Naive B cell (primary cell): ENCODE measurements around the gene CTNNBIP1. TPM values are rescaled to one million over a fixed set of nuclear protein-coding genes. Genes with fewer than 3 reads are reported as not detected.

ENCODE experiments used
- ATAC-seq, 2 donors: fragments of 150-1000 bp; cut with Tn5 transposase; 2 replicates each; pipeline ENCODE4 v1.10.0; 2021; ENCODE audit warnings: low read depth in 2 of 2, mild to moderate bottlenecking in 2 of 2, moderate library complexity in 2 of 2
- DNase-seq: peaks from one replicate; pipeline ENCODE4 v3.0.0; 2022
- H3K27ac Mint-ChIP-seq, 6 donors: one replicate each; pipeline ENCODE4 v1.8.0; 2020 to 2022; ENCODE audit warnings: mild to moderate bottlenecking in 6 of 6, mixed read lengths in 6 of 6, moderate library complexity in 5 of 6, inconsistent platforms in 2 of 6
- H3K27me3 Mint-ChIP-seq, 3 donors: one replicate each; pipeline ENCODE4 v1.8.0; 2021 to 2022; ENCODE audit warnings: mixed read lengths in 3 of 3, mild to moderate bottlenecking in 1 of 3
- H3K36me3 Mint-ChIP-seq, 2 donors: one replicate each; pipeline ENCODE4 v1.8.0; 2020 to 2022; ENCODE audit warnings: mixed read lengths in 2 of 2, inconsistent platforms in 1 of 2, mild to moderate bottlenecking in 1 of 2
- H3K4me1 Mint-ChIP-seq, 3 donors: one replicate each; pipeline ENCODE4 v1.8.0; 2020 to 2022; ENCODE audit warnings: mixed read lengths in 3 of 3, inconsistent platforms in 1 of 3, mild to moderate bottlenecking in 1 of 3, moderate library complexity in 1 of 3
- H3K4me3 Mint-ChIP-seq, 8 donors: one replicate each; pipeline ENCODE4 v1.8.0; 2020 to 2022; ENCODE audit warnings: mild to moderate bottlenecking in 8 of 8, mixed read lengths in 8 of 8, moderate library complexity in 8 of 8, inconsistent platforms in 2 of 8
- H3K9me3 Mint-ChIP-seq, 7 donors: one replicate each; pipeline ENCODE4 v1.8.0; 2020 to 2022; ENCODE audit warnings: mixed read lengths in 7 of 7, mild to moderate bottlenecking in 5 of 7, inconsistent platforms in 2 of 7, moderate library complexity in 1 of 7
- polyA plus RNA-seq, 6 donors: library from polyadenylated mRNA; unstranded; fragments of 300-500 nt; fragmentation: Illumina TruSeq; gene quantifications; one replicate each; pipeline ENCODE4 v1.2.3, GENCODE V29; 2021; ENCODE audit warnings: low read depth in 6 of 6

Gene CTNNBIP1
- polyA plus RNA-seq, 6 donors from 2014 or later = 7.4 to 13.4 (median 8.6) TPM

- H3K4me1 Mint-ChIP-seq = peaks cover 12 to 19% (median 14%) of the 10 kb centered on the region in 3 donors
- H3K27ac Mint-ChIP-seq = peak overlapping the region; percentile 70 to 95 (median 87)
- H3K9me3 Mint-ChIP-seq = no peaks in the 10 kb centered on the region
- H3K36me3 Mint-ChIP-seq = no peaks in the 10 kb centered on the region
- no peaks in the 10 kb centered on the region for H3K27me3 Mint-ChIP-seq
- DNase-seq = peak; percentile 62
- ATAC-seq = peak; percentile 99 to 100
- H3K4me3 Mint-ChIP-seq = peak overlapping the region; percentile 76 to 92 (median 86)
Observed at GRCh38 chr1:9900142-9901043, 9.7 kb downstream of the CTNNBIP1 start.

GRCh38 chr1:9894115-9894514 is 16.0 kb downstream of the CTNNBIP1 start:
- Mint-ChIP-seq H3K27me3 (no peaks in the 10 kb centered on the region), H3K4me1 (peaks cover 29 to 41% (median 35%) of the 10 kb centered on the region in 3 donors), H3K4me3 (peak overlapping the region in 2 of 8 donors; percentile 4 to 54), H3K27ac (peak overlapping the region in 1 of 6 donors; percentile 21), H3K9me3 (no peaks in the 10 kb centered on the region), H3K36me3 (no peaks in the 10 kb centered on the region)
- DNase-seq = no peak
- ATAC-seq = no peak

GRCh38 chr1:9892563-9893528 is 17.2 kb downstream of the CTNNBIP1 start:
- Mint-ChIP-seq H3K27me3 (no peaks in the 10 kb centered on the region), H3K27ac (peak overlapping the region in 5 of 6 donors; percentile 5 to 95 (median 49)), H3K9me3 (no peaks in the 10 kb centered on the region), H3K4me3 (peak overlapping the region in 3 of 8 donors; percentile 10 to 82 (median 54)), H3K4me1 (peaks cover 29 to 46% (median 40%) of the 10 kb centered on the region in 3 donors), H3K36me3 (no peaks in the 10 kb centered on the region)
- ATAC-seq (no peak), DNase-seq (no peak)

- H3K27me3 Mint-ChIP-seq = no peaks in the 10 kb centered on the region
- H3K4me3 Mint-ChIP-seq = no peak overlapping the region
- no peaks in the 10 kb centered on the region for H3K9me3 Mint-ChIP-seq
- H3K36me3 Mint-ChIP-seq = no peaks in the 10 kb centered on the region
- DNase-seq (no peak), ATAC-seq (no peak)
- H3K27ac Mint-ChIP-seq = peak overlapping the region in 1 of 6 donors; percentile 54
- peaks cover 29 to 46% (median 40%) of the 10 kb centered on the region in 3 donors for H3K4me1 Mint-ChIP-seq
Observed at GRCh38 chr1:9891207-9891606, 18.9 kb downstream of the CTNNBIP1 start.

- no peaks in the 10 kb centered on the region for H3K9me3 Mint-ChIP-seq
- peak overlapping the region in 3 of 6 donors; percentile 16 to 90 (median 65) for H3K27ac Mint-ChIP-seq
- no peaks in the 10 kb centered on the region for H3K27me3 Mint-ChIP-seq
- H3K4me1 Mint-ChIP-seq = peaks cover 29 to 46% (median 40%) of the 10 kb centered on the region in 3 donors
- peak overlapping the region in 1 of 8 donors; percentile 61 for H3K4me3 Mint-ChIP-seq
- no peak for DNase-seq
- H3K36me3 Mint-ChIP-seq = no peaks in the 10 kb centered on the region
- no peak for ATAC-seq
Observed at GRCh38 chr1:9890224-9890731, 19.8 kb downstream of the CTNNBIP1 start.

GRCh38 chr1:9889411-9889810 is 20.7 kb downstream of the CTNNBIP1 start:
- Mint-ChIP-seq H3K36me3 (no peaks in the 10 kb centered on the region), H3K27me3 (no peaks in the 10 kb centered on the region), H3K4me3 (peak overlapping the region in 3 of 8 donors; percentile 5 to 24 (median 10))

GRCh38 chr1:9888886-9889285 is 21.2 kb downstream of the CTNNBIP1 start:
- Mint-ChIP-seq H3K9me3 (no peaks in the 10 kb centered on the region), H3K36me3 (no peaks in the 10 kb centered on the region), H3K4me1 (peaks cover 28 to 47% (median 38%) of the 10 kb centered on the region in 3 donors), H3K27me3 (no peaks in the 10 kb centered on the region), H3K4me3 (no peak overlapping the region), H3K27ac (peak overlapping the region in 1 of 6 donors; percentile 22)
- ATAC-seq = no peak
- DNase-seq = no peak

More at GRCh38 chr1:9889411-9889810, 20.7 kb downstream of the CTNNBIP1 start:
- Mint-ChIP-seq H3K27ac (peak overlapping the region; percentile 4 to 90 (median 38)), H3K4me1 (peaks cover 31 to 49% (median 40%) of the 10 kb centered on the region in 3 donors), H3K9me3 (no peaks in the 10 kb centered on the region)
- DNase-seq (no peak), ATAC-seq (peak; percentile 28 to 46)

- Mint-ChIP-seq H3K4me3 (no peak overlapping the region), H3K4me1 (peaks cover 20 to 35% (median 27%) of the 10 kb centered on the region in 3 donors), H3K27ac (no peak overlapping the region), H3K27me3 (no peaks in the 10 kb centered on the region), H3K36me3 (peaks cover 0 to 6% of the 10 kb centered on the region in 2 donors), H3K9me3 (no peaks in the 10 kb centered on the region)
- no peak for DNase-seq
- ATAC-seq = no peak
Observed at GRCh38 chr1:9887070-9887469, 23.0 kb downstream of the CTNNBIP1 start.

GRCh38 chr1:9886092-9886742 is 23.9 kb downstream of the CTNNBIP1 start:
- no peak overlapping the region for H3K27ac Mint-ChIP-seq

GRCh38 chr1:9884805-9885204 is 25.3 kb downstream of the CTNNBIP1 start:
- H3K4me3 Mint-ChIP-seq = no peak overlapping the region
- H3K4me1 Mint-ChIP-seq = peaks cover 21 to 26% (median 24%) of the 10 kb centered on the region in 3 donors
- ATAC-seq = no peak
- H3K36me3 Mint-ChIP-seq = peaks cover 0 to 10% of the 10 kb centered on the region in 2 donors
- H3K27me3 Mint-ChIP-seq = no peaks in the 10 kb centered on the region
- H3K27ac Mint-ChIP-seq = peak overlapping the region in 2 of 6 donors; percentile 34 to 53
- H3K9me3 Mint-ChIP-seq = no peaks in the 10 kb centered on the region
- DNase-seq = no peak

More at GRCh38 chr1:9886092-9886742, 23.9 kb downstream of the CTNNBIP1 start:
- Mint-ChIP-seq H3K4me3 (no peak overlapping the region), H3K4me1 (peaks cover 26 to 40% (median 30%) of the 10 kb centered on the region in 3 donors), H3K36me3 (peaks cover 0 to 10% of the 10 kb centered on the region in 2 donors), H3K9me3 (no peaks in the 10 kb centered on the region), H3K27me3 (no peaks in the 10 kb centered on the region)
- no peak for DNase-seq
- ATAC-seq = no peak

GRCh38 chr1:9883585-9884449 is 26.3 kb downstream of the CTNNBIP1 start:
- DNase-seq (no peak), ATAC-seq (no peak)
- no peak overlapping the region for H3K4me3 Mint-ChIP-seq
- H3K27ac Mint-ChIP-seq = no peak overlapping the region
- peaks cover 14 to 16% (median 15%) of the 10 kb centered on the region in 3 donors for H3K4me1 Mint-ChIP-seq
- H3K9me3 Mint-ChIP-seq = no peaks in the 10 kb centered on the region
- no peaks in the 10 kb centered on the region for H3K27me3 Mint-ChIP-seq
- H3K36me3 Mint-ChIP-seq = peaks cover 0 to 10% of the 10 kb centered on the region in 2 donors

GRCh38 chr1:9882945-9883303 is 27.1 kb downstream of the CTNNBIP1 start:
- ATAC-seq (no peak), DNase-seq (no peak)
- H3K4me3 Mint-ChIP-seq = no peak overlapping the region
- H3K27ac Mint-ChIP-seq = no peak overlapping the region
- H3K27me3 Mint-ChIP-seq = no peaks in the 10 kb centered on the region
- peaks cover 0 to 10% of the 10 kb centered on the region in 2 donors for H3K36me3 Mint-ChIP-seq
- H3K4me1 Mint-ChIP-seq = peaks cover 13 to 15% (median 15%) of the 10 kb centered on the region in 3 donors
- no peaks in the 10 kb centered on the region for H3K9me3 Mint-ChIP-seq
